Measurements from ENCODE around the gene WNK1. TPM values are rescaled to one million over a fixed set of nuclear protein-coding genes. Genes with fewer than 3 reads are reported as not detected.

WNK1 gene
- total RNA-seq, 1 donor from 2014 or later, result 366 TPM

DNA sequence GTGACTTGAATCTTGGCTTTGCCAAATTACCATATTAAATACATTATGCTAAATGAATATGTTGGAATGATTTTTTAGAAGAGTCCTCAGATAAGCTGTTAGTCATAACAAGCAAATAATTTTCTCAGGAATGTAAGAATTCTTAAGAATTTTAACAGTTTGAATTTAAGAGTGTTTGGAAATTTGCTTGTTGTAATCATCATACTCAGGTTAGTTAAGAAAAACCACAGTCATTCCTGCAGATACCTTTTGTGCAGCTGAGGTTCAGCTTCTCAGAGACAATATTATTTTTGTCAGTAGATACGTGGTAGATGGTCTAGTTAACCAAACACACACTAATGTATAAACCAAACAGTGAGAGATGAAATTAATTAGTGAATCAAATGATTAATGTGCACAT is 8.9 kb downstream of the WNK1 start:
- Histone ChIP-seq H3K9me3 (no peaks in the 10 kb centered on the region), H3K4me3 (no peak overlapping the region), H3K27ac (no peak overlapping the region), H3K4me1 (peaks cover 24% of the 10 kb centered on the region), H3K27me3 (no peaks in the 10 kb centered on the region), H3K36me3 (no peaks in the 10 kb centered on the region)
- intact Hi-C loops (cut with DNase I), result no loop called here
- DNase-seq (ENCODE audit: extremely low spot score in 2 of 2), result no peak
- TF ChIP-seq POLR2A (IDR thresholded peaks at IDR 0.05) (no peak), POLR2AphosphoS5 (IDR thresholded peaks at IDR 0.05; ENCODE audit: insufficient read depth in 1 of 2, low read depth in 1 of 2) (no peak)
- TF ChIP-seq, protein P1, sequence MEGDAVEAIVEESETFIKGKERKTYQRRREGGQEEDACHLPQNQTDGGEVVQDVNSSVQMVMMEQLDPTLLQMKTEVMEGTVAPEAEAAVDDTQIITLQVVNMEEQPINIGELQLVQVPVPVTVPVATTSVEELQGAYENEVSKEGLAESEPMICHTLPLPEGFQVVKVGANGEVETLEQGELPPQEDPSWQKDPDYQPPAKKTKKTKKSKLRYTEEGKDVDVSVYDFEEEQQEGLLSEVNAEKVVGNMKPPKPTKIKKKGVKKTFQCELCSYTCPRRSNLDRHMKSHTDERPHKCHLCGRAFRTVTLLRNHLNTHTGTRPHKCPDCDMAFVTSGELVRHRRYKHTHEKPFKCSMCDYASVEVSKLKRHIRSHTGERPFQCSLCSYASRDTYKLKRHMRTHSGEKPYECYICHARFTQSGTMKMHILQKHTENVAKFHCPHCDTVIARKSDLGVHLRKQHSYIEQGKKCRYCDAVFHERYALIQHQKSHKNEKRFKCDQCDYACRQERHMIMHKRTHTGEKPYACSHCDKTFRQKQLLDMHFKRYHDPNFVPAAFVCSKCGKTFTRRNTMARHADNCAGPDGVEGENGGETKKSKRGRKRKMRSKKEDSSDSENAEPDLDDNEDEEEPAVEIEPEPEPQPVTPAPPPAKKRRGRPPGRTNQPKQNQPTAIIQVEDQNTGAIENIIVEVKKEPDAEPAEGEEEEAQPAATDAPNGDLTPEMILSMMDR (IDR thresholded peaks at IDR 0.05), result no peak

- Histone ChIP-seq H3K27me3 (no peaks in the 10 kb centered on the region), H3K36me3 (no peaks in the 10 kb centered on the region), H3K4me3 (no peak overlapping the region), H3K27ac (no peak overlapping the region), H3K9me3 (no peaks in the 10 kb centered on the region), H3K4me1 (peaks cover 50% of the 10 kb centered on the region)
- DNase-seq (ENCODE audit: extremely low spot score in 2 of 2), result no peak
- TF ChIP-seq POLR2AphosphoS5 (IDR thresholded peaks at IDR 0.05; ENCODE audit: insufficient read depth in 1 of 2, low read depth in 1 of 2), result no peak
- TF ChIP-seq POLR2A (IDR thresholded peaks at IDR 0.05), result no peak
- TF ChIP-seq, protein P1 (IDR thresholded peaks at IDR 0.05), result no peak
- intact Hi-C loops (cut with DNase I), result no loop called here
These were observed 13.5 kb downstream of the WNK1 start for GRCh38 chr12:765840-766239.

- no peak for TF ChIP-seq POLR2AphosphoS5 (IDR thresholded peaks at IDR 0.05; ENCODE audit: insufficient read depth in 1 of 2, low read depth in 1 of 2)
- TF ChIP-seq, protein P1 (IDR thresholded peaks at IDR 0.05), result no peak
- TF ChIP-seq POLR2A (IDR thresholded peaks at IDR 0.05), result no peak
- H3K4me1 ChIP-seq, result peaks cover 60% of the 10 kb centered on the region
- no peak for DNase-seq (ENCODE audit: extremely low spot score in 2 of 2)
- no peaks in the 10 kb centered on the region for H3K9me3 ChIP-seq
- H3K27me3 ChIP-seq, result no peaks in the 10 kb centered on the region
- H3K4me3 ChIP-seq, result no peak overlapping the region
- no peak overlapping the region for H3K27ac ChIP-seq
- no peaks in the 10 kb centered on the region for H3K36me3 ChIP-seq
- intact Hi-C loops (cut with DNase I), result no loop called here
These were observed 16.1 kb downstream of the WNK1 start for GRCh38 chr12:768434-768833.

- intact Hi-C loops (cut with DNase I), result no loop called here
- H3K27me3 ChIP-seq, result no peaks in the 10 kb centered on the region
- H3K4me1 ChIP-seq, result peaks cover 79% of the 10 kb centered on the region
- no peaks in the 10 kb centered on the region for H3K9me3 ChIP-seq
- H3K27ac ChIP-seq, result no peak overlapping the region
- no peak for TF ChIP-seq POLR2A (IDR thresholded peaks at IDR 0.05)
- TF ChIP-seq, protein P1 (IDR thresholded peaks at IDR 0.05), result no peak
- TF ChIP-seq POLR2AphosphoS5 (IDR thresholded peaks at IDR 0.05; ENCODE audit: insufficient read depth in 1 of 2, low read depth in 1 of 2), result no peak
- DNase-seq (ENCODE audit: extremely low spot score in 2 of 2), result no peak
- H3K4me3 ChIP-seq, result no peak overlapping the region
- H3K36me3 ChIP-seq, result peaks cover 0 to 1% of the 10 kb centered on the region in 2 donors
These were observed 18.1 kb downstream of the WNK1 start for GRCh38 chr12:770479-770878.

DNA sequence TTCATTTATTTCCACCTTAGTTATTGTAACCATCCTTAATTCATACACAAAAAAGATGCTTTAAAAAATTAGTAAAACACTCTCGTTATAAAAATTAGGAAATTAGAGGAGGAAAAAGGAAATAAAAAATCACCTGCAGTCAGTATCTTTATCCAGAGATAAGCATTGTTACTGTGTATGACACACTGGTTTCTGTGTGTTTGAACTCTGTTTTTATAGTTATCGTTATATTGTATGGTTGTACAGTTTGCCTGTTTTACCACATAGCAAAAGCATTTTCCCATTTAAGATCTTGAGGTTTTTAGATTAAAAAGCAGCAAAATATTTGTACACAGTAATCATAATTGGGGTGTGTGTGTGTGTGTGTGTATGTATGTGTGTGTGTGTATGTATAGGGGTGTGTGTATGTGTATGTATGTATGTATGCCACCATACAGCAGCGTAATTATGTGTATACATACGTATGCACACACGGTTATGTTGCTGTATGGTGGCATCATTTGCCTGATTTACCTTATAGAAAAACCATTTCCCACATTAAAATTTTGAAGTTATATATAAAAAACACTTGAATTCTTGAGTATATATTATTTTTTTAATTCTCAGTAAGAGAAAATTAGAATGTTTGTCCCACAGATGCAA is 19.8 kb downstream of the WNK1 start:
- H3K27ac ChIP-seq, result no peak overlapping the region
- no peak for TF ChIP-seq POLR2AphosphoS5 (IDR thresholded peaks at IDR 0.05; ENCODE audit: insufficient read depth in 1 of 2, low read depth in 1 of 2)
- TF ChIP-seq, protein P1 (IDR thresholded peaks at IDR 0.05), result no peak
- no peak for TF ChIP-seq POLR2A (IDR thresholded peaks at IDR 0.05)
- H3K4me1 ChIP-seq, result peaks cover 79% of the 10 kb centered on the region
- H3K4me3 ChIP-seq, result no peak overlapping the region
- no peak for DNase-seq (ENCODE audit: extremely low spot score in 2 of 2)
- H3K36me3 ChIP-seq, result peaks cover 0 to 5% of the 10 kb centered on the region in 2 donors
- H3K27me3 ChIP-seq, result no peaks in the 10 kb centered on the region
- intact Hi-C loops (cut with DNase I), result no loop called here
- no peaks in the 10 kb centered on the region for H3K9me3 ChIP-seq

Measured in vagina (tissue), 2 donors.